Measurements from ENCODE around the gene SPTLC2. TPM values are rescaled to one million over a fixed set of nuclear protein-coding genes. Genes with fewer than 3 reads are reported as not detected.
A peak's percentile ranks its signal among the peaks of the same experiment; 100 is the strongest.
"Not testable (repeated sequence)": the region's sequence is repeated elsewhere in the genome, so short reads cannot be mapped to it uniquely, and the experiment has no call there.

SPTLC2 gene
- 14.4 and 15.9 TPM in 2 replicates for total RNA-seq (2014; rRNA removed; shearing (Covaris generic); ENCODE audit: low replicate concordance)

GRCh38 chr14:77616454-77617229, at the start of gene SPTLC2:
Gene SPTLC2 (minus strand): TSS chr14:77616637. CDS start chr14:77616579, 58 bp downstream.
- peak; percentile 100 for DNase-seq (ENCODE audit: low read depth)
- in situ Hi-C loops (cut with HindIII; ENCODE audit: low pct_unique_long_range_greater_than_20kb, low sequenced_read_pairs) = no loop called here

GRCh38 chr14:77663293-77663692, 46.9 kb upstream of the SPTLC2 start:
- in situ Hi-C loops (cut with HindIII; ENCODE audit: low pct_unique_long_range_greater_than_20kb, low sequenced_read_pairs) = no loop called here
- peak; percentile 32 for DNase-seq (ENCODE audit: low read depth)

DNA sequence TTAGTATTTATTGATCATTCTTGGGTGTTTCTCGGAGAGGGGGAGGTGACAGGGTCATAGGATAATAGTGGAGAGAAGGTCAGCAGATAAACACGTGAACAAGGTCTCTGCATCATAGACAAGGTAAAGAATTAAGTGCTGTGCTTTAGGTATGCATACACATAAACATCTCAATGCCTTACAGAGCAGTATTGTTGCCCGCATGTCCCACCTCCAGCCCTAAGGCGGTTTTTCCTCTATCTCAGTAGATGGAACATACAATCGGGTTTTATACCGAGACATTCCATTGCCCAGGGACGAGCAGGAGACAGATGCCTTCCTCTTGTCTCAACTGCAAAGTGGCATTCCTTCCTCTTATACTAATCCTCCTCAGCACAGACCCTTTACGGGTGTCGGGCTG, 45.1 kb upstream of the SPTLC2 start:
- DNase-seq (ENCODE audit: low read depth); in situ Hi-C loops (cut with HindIII; ENCODE audit: low pct_unique_long_range_greater_than_20kb, low sequenced_read_pairs): not testable (repeated sequence)

GRCh38 chr14:77660754-77661153, 44.3 kb upstream of the SPTLC2 start:
- in situ Hi-C loops (cut with HindIII; ENCODE audit: low pct_unique_long_range_greater_than_20kb, low sequenced_read_pairs) = no loop called here
- DNase-seq (ENCODE audit: low read depth) = peak; percentile 33

DNA sequence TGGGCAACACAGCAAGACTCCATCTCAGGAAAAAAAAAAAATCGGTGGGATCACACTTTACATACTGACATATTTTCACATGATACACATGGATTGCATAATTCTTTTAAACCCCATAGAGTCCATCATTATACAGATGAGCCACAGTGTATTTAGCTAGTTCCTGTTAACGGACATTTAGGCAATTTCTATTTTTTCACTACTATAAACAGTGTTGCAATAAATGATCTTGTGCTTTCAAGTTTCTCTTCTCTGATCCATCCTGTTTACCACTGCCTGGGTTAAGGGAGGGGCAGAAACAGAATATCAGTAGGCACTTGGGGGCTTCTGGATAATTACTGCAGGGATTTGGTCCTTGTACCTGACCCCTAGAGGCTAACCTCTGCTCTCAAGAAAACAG, 43.4 kb upstream of the SPTLC2 start:
- in situ Hi-C loops (cut with HindIII; ENCODE audit: low pct_unique_long_range_greater_than_20kb, low sequenced_read_pairs) = no loop called here
- DNase-seq (ENCODE audit: low read depth) = no peak

DNA sequence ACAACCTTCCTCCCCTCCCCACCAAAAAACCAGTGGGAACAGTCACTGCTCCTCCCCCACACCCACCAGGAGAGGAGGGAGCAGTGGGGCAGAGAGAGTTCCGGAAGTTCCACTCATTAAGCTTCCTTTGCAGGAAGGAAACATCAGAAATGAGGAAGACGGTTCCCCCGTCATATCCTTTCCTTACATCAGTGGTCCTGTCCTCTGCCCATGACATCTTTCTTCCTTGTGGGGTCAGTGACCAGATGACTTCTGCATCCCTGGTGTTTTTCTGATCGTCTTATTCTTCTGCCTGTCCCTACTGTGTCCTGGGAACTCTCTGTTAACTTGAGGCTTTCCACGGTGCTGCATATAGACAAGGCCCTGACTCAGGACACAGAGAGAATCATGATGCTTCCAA, 40.8 kb upstream of the SPTLC2 start:
- in situ Hi-C loops (cut with HindIII; ENCODE audit: low pct_unique_long_range_greater_than_20kb, low sequenced_read_pairs) = no loop called here
- DNase-seq (ENCODE audit: low read depth) = no peak

DNA sequence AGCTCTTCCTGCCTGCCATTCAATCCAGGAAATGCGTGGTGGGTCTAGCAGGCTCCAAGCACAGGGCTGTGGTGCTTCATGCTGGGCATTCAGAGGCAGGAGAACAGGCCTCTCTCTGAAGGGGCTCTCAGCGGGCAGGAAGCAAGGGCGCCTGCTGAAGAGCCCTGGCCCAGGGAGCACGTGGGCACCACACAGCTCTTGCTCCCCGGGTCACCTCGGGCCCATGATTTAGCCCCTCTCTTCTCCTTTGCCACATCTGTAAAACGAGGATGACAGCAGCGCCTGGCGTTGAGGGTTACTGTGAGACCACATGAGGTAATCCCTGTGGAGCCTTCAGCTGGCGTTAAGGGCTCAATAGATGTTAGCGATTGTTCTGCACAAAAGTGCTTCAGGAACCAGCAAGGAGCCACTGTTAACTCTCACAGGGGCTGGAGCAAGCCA, 37.6 kb upstream of the SPTLC2 start:
- no peak for DNase-seq (ENCODE audit: low read depth)
- in situ Hi-C loops (cut with HindIII; ENCODE audit: low pct_unique_long_range_greater_than_20kb, low sequenced_read_pairs) = no loop called here

DNA sequence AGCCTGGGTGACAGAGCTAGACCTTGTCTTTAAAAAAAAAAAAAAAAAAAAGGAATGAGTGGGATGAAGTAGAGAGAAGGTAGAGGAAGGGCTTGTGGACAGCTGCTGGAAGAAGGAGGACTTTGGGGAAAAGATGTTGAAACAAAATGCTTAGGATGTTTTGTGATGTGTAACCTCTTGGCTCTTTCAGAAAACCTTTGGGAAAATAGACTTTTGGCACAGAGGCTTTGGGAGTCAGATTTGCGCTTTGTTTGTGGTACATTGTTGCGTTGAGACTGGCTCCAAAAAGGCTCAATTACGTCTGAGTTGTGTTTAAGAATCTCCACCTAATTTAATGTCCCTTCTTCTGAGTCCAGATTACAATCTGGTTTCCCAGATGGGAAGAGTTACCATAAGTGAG, 32.9 kb upstream of the SPTLC2 start:
- no peak for DNase-seq (ENCODE audit: low read depth)
- in situ Hi-C loops (cut with HindIII; ENCODE audit: low pct_unique_long_range_greater_than_20kb, low sequenced_read_pairs) = no loop called here

GRCh38 chr14:77648520-77649200, 32.2 kb upstream of the SPTLC2 start:
- in situ Hi-C loops (cut with HindIII; ENCODE audit: low pct_unique_long_range_greater_than_20kb, low sequenced_read_pairs) = no loop called here
- no peak for DNase-seq (ENCODE audit: low read depth)

- in situ Hi-C loops (cut with HindIII; ENCODE audit: low pct_unique_long_range_greater_than_20kb, low sequenced_read_pairs) = no loop called here
- no peak for DNase-seq (ENCODE audit: low read depth)
These were observed 31.4 kb upstream of the SPTLC2 start for GRCh38 chr14:77647853-77648252.

GRCh38 chr14:77646907-77647306, 30.5 kb upstream of the SPTLC2 start:
- in situ Hi-C loops (cut with HindIII; ENCODE audit: low pct_unique_long_range_greater_than_20kb, low sequenced_read_pairs) = no loop called here
- no peak for DNase-seq (ENCODE audit: low read depth)

- no peak for DNase-seq (ENCODE audit: low read depth)
- in situ Hi-C loops (cut with HindIII; ENCODE audit: low pct_unique_long_range_greater_than_20kb, low sequenced_read_pairs) = no loop called here
These were observed 29.2 kb upstream of the SPTLC2 start for GRCh38 chr14:77645520-77646230.

DNA sequence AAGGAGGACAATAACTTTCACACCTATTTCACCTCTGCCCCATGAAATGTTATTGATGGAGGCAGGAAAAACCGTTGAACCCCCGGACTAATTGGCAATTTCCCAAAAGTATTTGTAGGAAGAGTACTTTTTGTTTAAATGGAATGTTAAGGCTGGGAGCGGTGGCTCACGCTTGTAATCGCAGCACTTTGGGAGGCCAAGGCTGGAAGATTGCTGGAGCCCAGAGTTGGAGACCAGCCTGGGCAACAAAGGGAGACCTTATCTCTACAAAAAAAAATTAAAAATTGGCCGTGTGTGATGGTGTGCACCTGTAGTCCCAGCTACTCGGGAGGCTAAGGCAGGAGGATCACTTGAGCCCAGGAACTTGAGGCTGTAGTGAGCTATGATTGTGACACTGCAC, 26.0 kb upstream of the SPTLC2 start:
- in situ Hi-C loops (cut with HindIII; ENCODE audit: low pct_unique_long_range_greater_than_20kb, low sequenced_read_pairs) = no loop called here
- no peak for DNase-seq (ENCODE audit: low read depth)

DNA sequence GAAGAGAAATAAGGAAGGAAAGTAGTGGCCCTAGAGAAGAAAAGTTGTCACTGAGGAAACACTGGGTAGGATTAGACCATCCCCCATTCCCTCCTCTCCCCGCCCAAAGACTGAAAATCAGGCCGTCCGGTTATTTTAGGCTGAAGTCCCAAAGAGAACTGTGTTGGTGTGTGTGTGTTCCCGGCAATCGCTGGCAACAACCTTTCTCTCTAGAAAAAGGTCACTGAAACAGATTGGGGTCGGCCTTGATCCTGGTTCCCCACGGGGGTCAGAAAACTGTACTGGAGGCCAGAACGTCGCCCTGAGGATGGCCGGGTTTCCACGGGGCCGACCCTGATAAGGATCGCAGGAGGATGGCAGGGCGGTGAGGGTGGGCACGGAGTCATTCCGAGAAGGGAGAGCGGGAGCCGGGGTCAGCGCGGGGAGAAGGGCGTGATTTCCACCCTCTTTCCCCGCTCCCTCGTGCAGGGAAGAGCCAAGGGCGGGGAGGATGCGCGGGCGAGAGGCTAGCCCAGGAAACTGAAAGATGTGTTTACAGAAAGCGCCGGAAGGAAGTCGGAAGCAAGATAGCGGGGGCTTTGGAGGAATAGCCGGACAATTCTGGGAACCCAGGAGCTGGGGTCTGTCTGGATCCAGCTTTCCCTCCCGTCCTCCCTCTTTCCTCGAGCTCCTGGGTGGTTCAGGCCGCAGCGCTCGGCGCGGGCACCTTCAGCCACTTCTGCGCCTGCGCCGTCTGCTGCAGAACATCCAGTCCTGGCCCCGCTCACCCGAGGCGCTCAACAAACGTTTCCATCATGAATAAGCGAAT, 25.3 kb upstream of the SPTLC2 start:
- no peak for DNase-seq (ENCODE audit: low read depth)
- in situ Hi-C loops (cut with HindIII; ENCODE audit: low pct_unique_long_range_greater_than_20kb, low sequenced_read_pairs) = no loop called here

- in situ Hi-C loops (cut with HindIII; ENCODE audit: low pct_unique_long_range_greater_than_20kb, low sequenced_read_pairs) = no loop called here
- DNase-seq (ENCODE audit: low read depth) = peak; percentile 38
These were observed 24.5 kb upstream of the SPTLC2 start for GRCh38 chr14:77640756-77641533.

DNA sequence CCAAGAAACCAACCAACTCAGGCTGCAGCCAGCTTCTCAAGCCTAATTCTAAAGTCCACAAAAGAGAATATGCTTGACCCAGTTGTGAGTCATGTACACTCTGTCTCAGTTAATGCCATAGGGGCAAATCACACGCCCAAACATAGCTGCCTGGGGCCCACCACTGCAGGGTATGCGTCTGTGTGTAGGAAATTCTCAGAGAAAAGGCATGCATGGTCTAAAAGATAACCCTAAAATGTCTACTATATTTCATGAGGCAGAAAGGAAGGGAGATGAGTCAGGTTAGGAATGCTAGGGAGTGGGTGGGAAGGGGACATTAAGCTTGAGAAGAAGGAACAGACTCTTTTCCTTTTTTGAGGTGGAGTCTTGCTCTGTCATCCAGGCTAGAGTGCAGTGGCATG, 22.3 kb upstream of the SPTLC2 start:
- no peak for DNase-seq (ENCODE audit: low read depth)
- in situ Hi-C loops (cut with HindIII; ENCODE audit: low pct_unique_long_range_greater_than_20kb, low sequenced_read_pairs) = no loop called here

DNA sequence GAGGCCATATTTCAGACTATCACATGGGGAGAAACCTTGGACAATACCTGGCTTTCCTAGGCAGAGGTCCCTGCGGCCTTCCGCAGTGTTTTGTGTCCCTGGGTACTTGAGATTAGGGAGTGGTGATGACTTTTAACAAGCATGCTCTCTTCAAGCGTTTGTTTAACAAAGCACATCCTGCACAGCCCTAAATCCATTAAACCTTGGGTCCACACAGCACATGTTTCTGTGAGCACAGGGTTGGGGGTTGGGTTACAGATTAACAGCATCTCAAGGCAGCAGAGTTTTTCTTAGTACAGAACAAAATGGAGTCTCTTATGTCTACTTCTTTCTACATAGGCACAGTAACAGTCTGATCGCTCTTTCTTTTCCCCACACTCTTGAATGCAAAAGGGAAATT, 19.4 kb upstream of the SPTLC2 start:
- DNase-seq (ENCODE audit: low read depth); in situ Hi-C loops (cut with HindIII; ENCODE audit: low pct_unique_long_range_greater_than_20kb, low sequenced_read_pairs): not testable (repeated sequence)

- in situ Hi-C loops (cut with HindIII; ENCODE audit: low pct_unique_long_range_greater_than_20kb, low sequenced_read_pairs); DNase-seq (ENCODE audit: low read depth): not testable (repeated sequence)
These were observed 19.0 kb upstream of the SPTLC2 start for GRCh38 chr14:77635466-77635865.

Data from Caki2 (cell line).